Breast epithelium (tissue), 4 donors: Measurements from ENCODE around the gene CRYBG3. TPM values are rescaled to one million over a fixed set of nuclear protein-coding genes. Genes with fewer than 3 reads are reported as not detected.

Source experiments
- DNase-seq, 2 donors: peaks; one replicate each; pipeline ENCODE4 v3.0.0-alpha.2; 2019; ENCODE audit warnings: low spot score in 2 of 2
- H3K27ac ChIP-seq, 2 donors: fragments of 200-600 bp; sonication (generic) in 1 of 2; one replicate each; pipeline ENCODE4 v1.5.1; 2016 to 2019; ENCODE audit warnings: mild to moderate bottlenecking in 1 of 2
- H3K27me3 ChIP-seq, 2 donors: fragments of 200-600 bp; sonication (generic) in 1 of 2; one replicate each; pipeline versions ENCODE4 v1.5.1 to v1.6.0; 2017 to 2019; ENCODE audit warnings: control low read depth in 1 of 2, mild to moderate bottlenecking in 1 of 2
- H3K36me3 ChIP-seq: fragments of 200-600 bp; one replicate; pipeline ENCODE4 v1.5.1; 2019
- H3K4me1 ChIP-seq, 2 donors: fragments of 200-600 bp; sonication (generic); one replicate each; pipeline ENCODE4 v1.5.1; 2016 to 2019; ENCODE audit warnings: control low read depth in 1 of 2
- H3K4me3 ChIP-seq, 3 donors: fragments of 200-600 bp; sonication (generic); 1 replicate in 2 of 3; 2 replicates in 1 of 3; pipeline ENCODE4 v1.5.1; 2016 to 2019; ENCODE audit warnings: mild to moderate bottlenecking in 3 of 3, moderate library complexity in 2 of 3
- H3K9me3 ChIP-seq, 2 donors: fragments of 200-600 bp; sonication (generic) in 1 of 2; one replicate each; pipeline ENCODE4 v1.5.1; 2016 to 2019; ENCODE audit warnings: control low read depth in 1 of 2
- CTCF ChIP-seq, 3 donors: fragments of 450-650 bp; IDR thresholded peaks; one replicate each; pipeline ENCODE4 v1.5.1; 2016 to 2017; ENCODE audit warnings: antibody characterized with exemption in 3 of 3, mild to moderate bottlenecking in 3 of 3, moderate library complexity in 3 of 3
- POLR2A ChIP-seq: fragments of 450-650 bp; IDR thresholded peaks from one replicate; pipeline ENCODE4 v1.6.1; 2016; ENCODE audit warnings: antibody characterized with exemption, mild to moderate bottlenecking, moderate library complexity
- POLR2AphosphoS5 ChIP-seq, 3 donors: sonication (generic); formaldehyde crosslinking; IDR thresholded peaks; one replicate each; pipeline ENCODE4 v1.6.1; 2017; ENCODE audit warnings: antibody characterized with exemption in 3 of 3
- intact Hi-C: fragments of 100-400 bp; cut with DNase I; formaldehyde crosslinking; loops from one replicate; pipeline ENCODE4 v1.15.1; 2023; ENCODE audit warnings: low total_unique reads
- total RNA-seq, 3 donors: library from RNA; depleted of rRNA; stranded (reverse); fragments of >200 nt; gene quantifications; one replicate each; pipeline ENCODE4 v1.1.0, GENCODE V29; 2016

CRYBG3 gene
- total RNA-seq, 3 donors from 2014 or later = 25.5 to 37.9 (median 28.5) TPM

GRCh38 chr3:97892852-97893251, 71.0 kb downstream of the CRYBG3 start:
- no peak for DNase-seq
- no peak overlapping the region for H3K4me3 ChIP-seq
- intact Hi-C loops = no loop called here
- no peak for TF ChIP-seq POLR2AphosphoS5 (IDR thresholded peaks at IDR 0.05)
- TF ChIP-seq CTCF (IDR thresholded peaks at IDR 0.05) = no peak
- TF ChIP-seq POLR2A = no peak
- H3K9me3 ChIP-seq = no peaks in the 10 kb centered on the region
- H3K27ac ChIP-seq = no peak overlapping the region
- no peaks in the 10 kb centered on the region for H3K4me1 ChIP-seq
- H3K36me3 ChIP-seq = no peaks in the 10 kb centered on the region
- H3K27me3 ChIP-seq = no peaks in the 10 kb centered on the region

GRCh38 chr3:97895216-97895615, 73.4 kb downstream of the CRYBG3 start:
- no peaks in the 10 kb centered on the region for H3K36me3 ChIP-seq
- H3K4me1 ChIP-seq = no peaks in the 10 kb centered on the region
- no peaks in the 10 kb centered on the region for H3K27me3 ChIP-seq
- H3K4me3 ChIP-seq = no peak overlapping the region
- intact Hi-C loops = no loop called here
- TF ChIP-seq CTCF (IDR thresholded peaks at IDR 0.05) (no peak), POLR2AphosphoS5 (IDR thresholded peaks at IDR 0.05) (no peak), POLR2A (no peak)
- no peak for DNase-seq
- no peak overlapping the region for H3K27ac ChIP-seq
- H3K9me3 ChIP-seq = no peaks in the 10 kb centered on the region

GRCh38 chr3:97896129-97896528, 74.3 kb downstream of the CRYBG3 start:
- no peak for TF ChIP-seq CTCF (IDR thresholded peaks at IDR 0.05)
- Histone ChIP-seq H3K4me3 (no peak overlapping the region), H3K4me1 (no peaks in the 10 kb centered on the region), H3K9me3 (no peaks in the 10 kb centered on the region), H3K27ac (no peak overlapping the region), H3K36me3 (no peaks in the 10 kb centered on the region), H3K27me3 (no peaks in the 10 kb centered on the region)
- intact Hi-C loops = no loop called here
- DNase-seq = no peak

DNA sequence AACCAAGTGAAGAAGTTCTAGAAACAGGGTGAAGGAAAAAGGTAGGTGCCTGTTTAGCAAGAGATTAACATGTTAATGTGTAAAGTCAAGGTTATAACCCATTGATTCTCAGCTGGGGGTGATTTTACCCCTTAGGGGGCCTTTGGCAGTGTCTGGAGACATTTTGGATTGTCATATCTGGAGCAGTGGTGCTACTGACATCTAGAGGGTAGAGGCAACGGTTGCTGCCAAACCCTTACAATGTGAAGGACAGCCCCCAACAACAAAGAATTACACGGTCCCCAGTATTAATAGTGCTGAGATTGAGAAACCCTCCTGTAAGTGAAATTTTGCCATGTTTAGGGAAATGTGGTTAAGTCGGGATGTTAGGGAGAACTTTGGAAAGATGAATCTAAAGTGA, 74.7 kb downstream of the CRYBG3 start:
- Histone ChIP-seq H3K36me3 (no peaks in the 10 kb centered on the region), H3K27me3 (no peaks in the 10 kb centered on the region), H3K4me1 (no peaks in the 10 kb centered on the region), H3K9me3 (no peaks in the 10 kb centered on the region), H3K4me3 (no peak overlapping the region), H3K27ac (no peak overlapping the region)
- intact Hi-C loops = no loop called here
- no peak for TF ChIP-seq POLR2AphosphoS5 (IDR thresholded peaks at IDR 0.05)
- TF ChIP-seq CTCF (IDR thresholded peaks at IDR 0.05) = no peak
- no peak for TF ChIP-seq POLR2A
- no peak for DNase-seq

DNA sequence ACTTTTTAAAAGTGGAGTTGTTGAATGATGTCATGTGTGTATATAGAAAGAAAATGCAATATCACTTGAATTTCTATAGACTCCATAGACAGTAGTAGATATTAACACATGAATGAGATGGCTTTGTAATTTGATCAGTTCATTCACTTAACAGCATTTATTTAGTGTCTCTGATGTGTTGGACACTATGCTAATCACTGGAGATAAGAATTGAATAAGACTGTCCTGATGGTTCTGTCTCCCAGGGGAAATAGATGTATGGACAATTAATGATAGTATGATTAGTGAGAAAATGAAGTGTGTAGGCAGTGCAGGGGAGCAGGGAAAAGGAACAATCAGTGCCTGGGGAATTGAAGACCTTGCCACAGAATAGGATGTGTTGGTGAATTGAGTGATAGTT, 77.5 kb downstream of the CRYBG3 start:
- no peak for DNase-seq
- no peak overlapping the region for H3K4me3 ChIP-seq
- H3K9me3 ChIP-seq = no peaks in the 10 kb centered on the region
- H3K27ac ChIP-seq = no peak overlapping the region
- intact Hi-C loops = no loop called here
- H3K36me3 ChIP-seq = no peaks in the 10 kb centered on the region
- no peak for TF ChIP-seq POLR2AphosphoS5 (IDR thresholded peaks at IDR 0.05)
- TF ChIP-seq CTCF (IDR thresholded peaks at IDR 0.05) = no peak
- TF ChIP-seq POLR2A = no peak
- H3K27me3 ChIP-seq = no peaks in the 10 kb centered on the region
- H3K4me1 ChIP-seq = no peaks in the 10 kb centered on the region
